ENCODE results near the gene KCTD10. TPM values are rescaled to one million over a fixed set of nuclear protein-coding genes. Genes with fewer than 3 reads are reported as not detected.

The KCTD10 gene
- polyA plus RNA-seq, 2 of the 4 experiments (the other 2 are of a cell fraction) = 43.5 to 50.4 TPM

DNA sequence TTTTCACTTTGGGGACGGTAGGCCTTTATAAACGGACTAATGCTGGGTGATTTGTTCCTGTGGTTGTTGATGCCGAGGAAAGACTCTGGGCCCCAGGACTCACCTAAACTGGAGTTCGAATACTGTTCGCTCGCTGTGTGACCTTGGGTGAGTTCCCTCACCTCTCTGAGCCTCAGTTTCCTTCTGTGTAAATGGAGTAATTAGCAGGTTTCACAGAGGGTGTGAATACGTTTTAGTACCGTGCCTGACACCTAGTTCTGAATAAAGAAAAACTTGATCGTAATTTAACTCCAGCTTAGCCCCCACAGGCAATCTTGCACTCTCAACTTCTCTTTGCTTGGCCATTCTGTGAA, 839 bp upstream of the KCTD10 start:
- Histone ChIP-seq H3K27ac (peak overlapping the region; percentile 99), H3K9me3 (no peaks in the 10 kb centered on the region), H3K4me3 (peak overlapping the region; percentile 95), H3K4me2 (peak overlapping the region; percentile 100), H3K4me1 (peaks cover 17% of the 10 kb centered on the region; the same call in 2 of the 3 replicates)
- ChIA-PET POLR2A (no interaction called here), CTCF (interaction anchor here (1.0 to 1.4 kb wide), 3 partner anchors 10 to 41 kb away, joined by 3 to 6 read pairs (median 4); no protein-coding TSS in a partner anchor)
- WGBS (ENCODE audit: missing lambda C conversion rate) = under 1% methylated on average over 9 of the region's 9 CpGs
- no peak for FAIRE-seq
- DNase-seq (ENCODE audit: low read depth in 1 of 2, low spot score in 1 of 2) = no peak
- TF ChIP-seq, protein P1, sequence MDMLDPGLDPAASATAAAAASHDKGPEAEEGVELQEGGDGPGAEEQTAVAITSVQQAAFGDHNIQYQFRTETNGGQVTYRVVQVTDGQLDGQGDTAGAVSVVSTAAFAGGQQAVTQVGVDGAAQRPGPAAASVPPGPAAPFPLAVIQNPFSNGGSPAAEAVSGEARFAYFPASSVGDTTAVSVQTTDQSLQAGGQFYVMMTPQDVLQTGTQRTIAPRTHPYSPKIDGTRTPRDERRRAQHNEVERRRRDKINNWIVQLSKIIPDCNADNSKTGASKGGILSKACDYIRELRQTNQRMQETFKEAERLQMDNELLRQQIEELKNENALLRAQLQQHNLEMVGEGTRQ (IDR thresholded peaks at IDR 0.05) = no peak
- TF ChIP-seq RCOR1 (IDR thresholded peaks at IDR 0.05; ENCODE audit: low read depth, low read length) (no peak), CBX8 (IDR thresholded peaks at IDR 0.05) (no peak), ZFP36 (IDR thresholded peaks at IDR 0.05; ENCODE audit: borderline replicate concordance, partially characterized antibody) (peak; percentile 60), NR3C1 (IDR thresholded peaks at IDR 0.05) (no peak), RARB (CRISPR knock-in tag; IDR thresholded peaks at IDR 0.05) (no peak)
- ATAC-seq = peak in 1 of 2 experiments; percentile 14; a peak in 3 of 6 replicates

DNA sequence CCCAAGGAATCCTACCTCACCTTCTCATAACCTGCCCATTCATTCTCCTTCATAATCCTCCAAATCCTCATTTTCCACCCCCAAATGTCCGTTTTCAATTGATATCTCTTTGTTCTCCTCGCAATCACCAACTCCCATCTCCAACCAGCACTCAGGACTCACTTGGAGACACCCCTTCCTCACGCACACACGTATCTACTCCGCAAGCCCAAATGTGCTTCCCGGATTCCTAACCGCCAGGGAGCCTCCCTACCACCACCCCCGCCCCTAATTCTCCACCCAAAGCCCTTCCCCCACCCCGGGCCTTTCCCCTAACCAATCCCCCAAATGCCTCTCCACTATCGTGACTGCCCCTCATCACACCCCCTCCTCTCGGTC, 304 bp downstream of the KCTD10 start:
- no peak for TF ChIP-seq FOSL2 (IDR thresholded peaks at IDR 0.05)
- no peak for TF ChIP-seq FOSL2 (CRISPR knock-in tag; IDR thresholded peaks at IDR 0.05)
- TF ChIP-seq, protein P2, sequence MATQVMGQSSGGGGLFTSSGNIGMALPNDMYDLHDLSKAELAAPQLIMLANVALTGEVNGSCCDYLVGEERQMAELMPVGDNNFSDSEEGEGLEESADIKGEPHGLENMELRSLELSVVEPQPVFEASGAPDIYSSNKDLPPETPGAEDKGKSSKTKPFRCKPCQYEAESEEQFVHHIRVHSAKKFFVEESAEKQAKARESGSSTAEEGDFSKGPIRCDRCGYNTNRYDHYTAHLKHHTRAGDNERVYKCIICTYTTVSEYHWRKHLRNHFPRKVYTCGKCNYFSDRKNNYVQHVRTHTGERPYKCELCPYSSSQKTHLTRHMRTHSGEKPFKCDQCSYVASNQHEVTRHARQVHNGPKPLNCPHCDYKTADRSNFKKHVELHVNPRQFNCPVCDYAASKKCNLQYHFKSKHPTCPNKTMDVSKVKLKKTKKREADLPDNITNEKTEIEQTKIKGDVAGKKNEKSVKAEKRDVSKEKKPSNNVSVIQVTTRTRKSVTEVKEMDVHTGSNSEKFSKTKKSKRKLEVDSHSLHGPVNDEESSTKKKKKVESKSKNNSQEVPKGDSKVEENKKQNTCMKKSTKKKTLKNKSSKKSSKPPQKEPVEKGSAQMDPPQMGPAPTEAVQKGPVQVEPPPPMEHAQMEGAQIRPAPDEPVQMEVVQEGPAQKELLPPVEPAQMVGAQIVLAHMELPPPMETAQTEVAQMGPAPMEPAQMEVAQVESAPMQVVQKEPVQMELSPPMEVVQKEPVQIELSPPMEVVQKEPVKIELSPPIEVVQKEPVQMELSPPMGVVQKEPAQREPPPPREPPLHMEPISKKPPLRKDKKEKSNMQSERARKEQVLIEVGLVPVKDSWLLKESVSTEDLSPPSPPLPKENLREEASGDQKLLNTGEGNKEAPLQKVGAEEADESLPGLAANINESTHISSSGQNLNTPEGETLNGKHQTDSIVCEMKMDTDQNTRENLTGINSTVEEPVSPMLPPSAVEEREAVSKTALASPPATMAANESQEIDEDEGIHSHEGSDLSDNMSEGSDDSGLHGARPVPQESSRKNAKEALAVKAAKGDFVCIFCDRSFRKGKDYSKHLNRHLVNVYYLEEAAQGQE (IDR thresholded peaks at IDR 0.05) = no peak
- TF ChIP-seq EHF (CRISPR knock-in tag; IDR thresholded peaks at IDR 0.05) = no peak
- TF ChIP-seq RFX5 (IDR thresholded peaks at IDR 0.05) = no peak
- TF ChIP-seq NPAS2 (CRISPR knock-in tag; IDR thresholded peaks at IDR 0.05; ENCODE audit: borderline replicate concordance) = no peak
- no peak for TF ChIP-seq ZC3H11A (IDR thresholded peaks at IDR 0.05)
- TF ChIP-seq, protein P1 (IDR thresholded peaks at IDR 0.05) = no peak
- no peak for TF ChIP-seq GATA3 (IDR thresholded peaks at IDR 0.05; ENCODE audit: borderline replicate concordance)
- TF ChIP-seq, protein P3, sequence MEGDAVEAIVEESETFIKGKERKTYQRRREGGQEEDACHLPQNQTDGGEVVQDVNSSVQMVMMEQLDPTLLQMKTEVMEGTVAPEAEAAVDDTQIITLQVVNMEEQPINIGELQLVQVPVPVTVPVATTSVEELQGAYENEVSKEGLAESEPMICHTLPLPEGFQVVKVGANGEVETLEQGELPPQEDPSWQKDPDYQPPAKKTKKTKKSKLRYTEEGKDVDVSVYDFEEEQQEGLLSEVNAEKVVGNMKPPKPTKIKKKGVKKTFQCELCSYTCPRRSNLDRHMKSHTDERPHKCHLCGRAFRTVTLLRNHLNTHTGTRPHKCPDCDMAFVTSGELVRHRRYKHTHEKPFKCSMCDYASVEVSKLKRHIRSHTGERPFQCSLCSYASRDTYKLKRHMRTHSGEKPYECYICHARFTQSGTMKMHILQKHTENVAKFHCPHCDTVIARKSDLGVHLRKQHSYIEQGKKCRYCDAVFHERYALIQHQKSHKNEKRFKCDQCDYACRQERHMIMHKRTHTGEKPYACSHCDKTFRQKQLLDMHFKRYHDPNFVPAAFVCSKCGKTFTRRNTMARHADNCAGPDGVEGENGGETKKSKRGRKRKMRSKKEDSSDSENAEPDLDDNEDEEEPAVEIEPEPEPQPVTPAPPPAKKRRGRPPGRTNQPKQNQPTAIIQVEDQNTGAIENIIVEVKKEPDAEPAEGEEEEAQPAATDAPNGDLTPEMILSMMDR (IDR thresholded peaks at IDR 0.05) = no peak
- TF ChIP-seq, protein P4, sequence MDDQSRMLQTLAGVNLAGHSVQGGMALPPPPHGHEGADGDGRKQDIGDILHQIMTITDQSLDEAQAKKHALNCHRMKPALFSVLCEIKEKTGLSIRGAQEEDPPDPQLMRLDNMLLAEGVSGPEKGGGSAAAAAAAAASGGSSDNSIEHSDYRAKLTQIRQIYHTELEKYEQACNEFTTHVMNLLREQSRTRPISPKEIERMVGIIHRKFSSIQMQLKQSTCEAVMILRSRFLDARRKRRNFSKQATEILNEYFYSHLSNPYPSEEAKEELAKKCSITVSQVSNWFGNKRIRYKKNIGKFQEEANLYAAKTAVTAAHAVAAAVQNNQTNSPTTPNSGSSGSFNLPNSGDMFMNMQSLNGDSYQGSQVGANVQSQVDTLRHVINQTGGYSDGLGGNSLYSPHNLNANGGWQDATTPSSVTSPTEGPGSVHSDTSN (IDR thresholded peaks at IDR 0.05) = no peak
- TF ChIP-seq TFCP2L1 (CRISPR knock-in tag; IDR thresholded peaks at IDR 0.05) = no peak
- no peak for TF ChIP-seq SREBF2 (IDR thresholded peaks at IDR 0.05)
- no peak for TF ChIP-seq MAFK (IDR thresholded peaks at IDR 0.05; ENCODE audit: partially characterized antibody)
- FAIRE-seq (no peak), ATAC-seq (peak in 1 of 2 experiments; percentile 33; a peak in 4 of 6 replicates), DNase-seq (ENCODE audit: low read depth in 1 of 2, low spot score in 1 of 2) (no peak)
- Histone ChIP-seq H3K4me1 (peaks cover 17% of the 10 kb centered on the region; the same call in 2 of the 3 replicates), H3K4me3 (peak overlapping the region; percentile 95), H3K27ac (peak overlapping the region; percentile 99), H3K9me3 (no peaks in the 10 kb centered on the region), H3K4me2 (peak overlapping the region; percentile 100)
- POLR2A ChIA-PET = interaction anchor here (0.6 to 1.4 kb wide), 4 partner anchors 11 to 49 kb away, joined by 3 to 4 read pairs (median 4); no protein-coding TSS in a partner anchor
- WGBS (ENCODE audit: missing lambda C conversion rate) = 2% methylated on average over 7 of the region's 11 CpGs
- CTCF ChIA-PET = interaction anchor here (0.6 to 0.9 kb wide), 3 partner anchors 9 to 49 kb away, joined by 3 read pairs; no protein-coding TSS in a partner anchor

Measured in A549 (cell line).